AG09309 (cell line): ENCODE measurements around the gene SMG6.
A peak's percentile ranks its signal among the peaks of the same experiment; 100 is the strongest.

Experiments used
- DNase-seq: peaks from one replicate; pipeline ENCODE4 v3.0.0-alpha.2; 2010; ENCODE audit warnings: low read depth
- H3K4me3 ChIP-seq: 2 replicates; pipeline ENCODE4 v1.5.1; 2011; ENCODE audit warnings: mild to moderate bottlenecking, low read depth, low read length, moderate library complexity; ENCODE audit not compliant: control insufficient read depth
- CTCF ChIP-seq: IDR thresholded peaks from 2 replicates; pipeline ENCODE4 v1.5.1; 2011; ENCODE audit warnings: mild to moderate bottlenecking, low read depth, low read length, inconsistent platforms; ENCODE audit not compliant: insufficient read depth, control insufficient read depth; ENCODE audit errors: missing control alignments

Gene SMG6

GRCh38 chr17:2044263-2044894 is 259.2 kb downstream of the SMG6 start:
- TF ChIP-seq CTCF, result no peak
- H3K4me3 ChIP-seq, result no peak overlapping the region
- no peak for DNase-seq

DNA sequence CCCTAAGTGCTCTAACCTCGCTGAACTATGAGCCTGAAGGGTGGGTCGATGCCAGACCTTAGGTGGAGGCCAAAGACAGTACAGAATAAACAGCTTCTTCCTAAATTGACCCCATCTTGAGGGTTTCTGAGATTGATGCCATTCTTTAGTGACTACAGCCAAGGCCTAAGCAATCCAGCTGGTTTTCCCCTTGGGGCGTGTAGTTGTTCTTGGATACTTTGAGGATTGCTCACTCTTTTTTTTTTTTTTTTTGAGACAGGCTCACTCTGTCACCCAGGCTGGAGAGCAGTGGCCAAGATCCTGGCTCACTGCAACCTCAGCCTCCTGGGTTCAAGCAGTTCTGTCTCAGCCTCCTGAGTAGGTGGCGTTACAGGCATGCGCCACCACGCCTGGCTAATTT is 259.8 kb downstream of the SMG6 start:
- TF ChIP-seq CTCF, result no peak

DNA sequence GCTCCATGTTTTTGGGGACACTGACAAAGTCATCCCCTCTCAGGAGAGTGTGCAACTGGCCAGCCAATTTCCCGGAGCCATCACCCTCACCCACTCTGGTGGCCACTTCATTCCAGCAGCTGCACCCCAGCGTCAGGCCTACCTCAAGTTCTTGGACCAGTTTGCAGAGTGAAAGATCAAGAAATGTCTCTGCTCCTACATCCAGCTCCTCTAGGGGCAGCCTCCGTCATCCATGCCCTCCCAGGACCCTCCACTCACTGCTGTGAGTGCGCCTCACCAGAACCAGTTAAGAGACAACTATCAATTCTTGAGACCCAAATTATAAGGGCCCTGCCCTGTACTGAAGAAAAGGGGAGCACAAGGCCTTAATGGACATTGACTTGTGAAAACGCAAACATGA is 260.7 kb downstream of the SMG6 start:
- no peak for TF ChIP-seq CTCF
- DNase-seq, result no peak
- peak overlapping the region; percentile 82 for H3K4me3 ChIP-seq

More for the DNA sequence above, 259.8 kb downstream of the SMG6 start:
- no peak overlapping the region for H3K4me3 ChIP-seq
- no peak for DNase-seq

DNA sequence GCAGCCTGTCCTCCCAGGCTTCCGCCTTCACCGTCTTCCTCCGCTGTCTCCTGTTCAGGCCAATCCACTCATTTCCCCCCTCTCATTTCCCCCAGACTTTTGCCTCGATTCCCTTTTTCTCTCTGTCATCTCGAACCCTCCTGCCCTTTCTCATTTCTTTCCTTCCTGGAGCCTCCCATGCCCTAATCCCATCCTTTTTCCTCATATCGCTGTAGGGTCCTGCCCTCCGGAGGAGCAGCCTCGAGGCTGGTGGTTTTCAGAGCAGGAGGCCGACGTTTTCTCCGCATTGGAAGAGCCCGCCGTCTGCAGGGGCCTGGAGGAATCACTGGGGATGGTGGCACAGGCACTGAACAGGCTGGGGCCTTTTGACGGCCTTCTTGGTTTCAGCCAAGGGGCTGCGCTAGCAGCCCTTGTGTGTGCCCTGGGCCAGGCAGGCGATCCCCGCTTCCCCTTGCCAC is 261.2 kb downstream of the SMG6 start:
- H3K4me3 ChIP-seq, result peak overlapping the region; percentile 82
- peak; percentile 53 for TF ChIP-seq CTCF
- DNase-seq, result no peak

DNA sequence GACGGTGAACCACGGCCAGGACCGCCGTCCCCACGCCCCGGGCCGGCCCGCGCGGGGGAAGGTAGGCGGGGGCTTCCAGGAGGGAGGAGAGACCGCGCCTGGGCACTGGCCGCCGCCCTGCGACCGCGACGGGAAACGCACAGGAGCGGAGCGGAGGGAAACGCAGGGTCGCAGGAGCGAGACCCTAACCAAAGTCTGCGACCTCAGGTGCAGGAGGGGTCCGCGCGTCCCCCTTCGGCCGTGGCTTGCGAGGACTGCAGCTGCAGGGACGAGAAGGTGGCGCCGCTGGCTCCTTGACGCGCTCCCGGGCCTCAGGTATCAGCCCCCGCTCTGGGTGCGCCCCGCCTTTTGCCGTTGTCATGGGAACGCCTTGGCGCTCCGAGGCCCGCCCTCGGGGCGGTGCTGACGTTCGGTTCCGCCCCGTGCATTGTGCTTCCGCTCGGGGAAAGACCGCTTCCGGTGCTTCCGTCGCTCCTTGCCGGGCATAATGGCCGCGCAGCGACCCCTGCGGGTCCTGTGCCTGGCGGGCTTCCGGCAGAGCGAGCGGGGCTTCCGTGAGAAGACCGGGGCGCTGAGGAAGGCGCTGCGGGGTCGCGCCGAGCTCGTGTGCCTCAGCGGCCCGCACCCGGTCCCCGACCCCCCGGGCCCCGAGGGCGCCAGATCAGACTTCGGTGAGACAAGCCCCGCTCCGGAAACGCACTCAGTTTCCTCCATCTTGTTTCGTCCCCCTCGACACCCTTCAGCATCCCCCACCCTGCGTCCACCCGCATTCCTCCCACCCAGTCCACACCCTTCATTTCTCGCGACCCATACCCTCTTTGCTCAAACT is 261.8 kb downstream of the SMG6 start, which contains the start of gene OVCA2:
OVCA2 (plus strand) TSS at position 462 of the 829 bp plus-strand sequence; CDS start at position 488, 26 bp downstream.
- DNase-seq, result peak; percentile 65

More for the DNA sequence above, 261.8 kb downstream of the SMG6 start, which contains the start of gene OVCA2:
- peak; percentile 66 for TF ChIP-seq CTCF
- H3K4me3 ChIP-seq, result peak within 1 kb of the TSS; percentile 82
